Endothelial cell of umbilical vein (primary cell): ENCODE results near the gene STK17B. TPM values are rescaled to one million over a fixed set of nuclear protein-coding genes. Genes with fewer than 3 reads are reported as not detected.

Source experiments
- BruUV-seq: library from RNA; stranded (reverse); fragments of 400-500 nt; replicated peaks from 2 replicates; lab custom pipeline; 2021; lab: Mats Ljungman, UMichigan
- CTCF ChIA-PET: fragments of 300-600, 350-600 bp; sonication (Branson Sonifier 250); formaldehyde crosslinking; loops from one replicate; lab custom pipeline; 2021; ENCODE audit warnings: antibody characterized with exemption, inconsistent platforms; lab: Charles Lee
- POLR2A ChIA-PET: fragments of 300-600, 350-600 bp; sonication (Branson Sonifier 250); formaldehyde crosslinking; loops from one replicate; lab custom pipeline; 2021; ENCODE audit warnings: antibody characterized with exemption, inconsistent platforms; lab: Charles Lee
- DNase-seq: peaks from one replicate; pipeline ENCODE4 v3.0.0-alpha.2; 2011; ENCODE audit warnings: low read depth, low spot score
- FAIRE-seq: peaks from 2 replicates; lab custom pipeline; 2011; peaks lifted over from hg19 to GRCh38; lab: Jason Lieb, UNC
- H2AFZ ChIP-seq: 2 replicates; pipeline ENCODE4 v1.6.0; 2012; ENCODE audit warnings: low read depth, low read length, control low read depth, inconsistent platforms
- H3K27ac ChIP-seq: 2 replicates; pipeline ENCODE4 v1.5.1; 2011; ENCODE audit warnings: low read depth, mild to moderate bottlenecking, control low read depth, low read length, moderate library complexity; ENCODE audit not compliant: insufficient read depth
- H3K27me3 ChIP-seq, 2 experiments: 2 replicates each; pipeline versions ENCODE4 v1.6.0 to v1.6.1; 2011; ENCODE audit warnings: low read length in 2 of 2, mixed read lengths in 1 of 2; ENCODE audit not compliant: control insufficient read depth in 2 of 2, insufficient read depth in 2 of 2
- H3K36me3 ChIP-seq, 2 experiments: 2 replicates in 1 of 2; 3 replicates in 1 of 2; pipeline ENCODE4 v1.5.1; 2011; ENCODE audit warnings: low read length in 2 of 2, mild to moderate bottlenecking in 1 of 2, moderate library complexity in 1 of 2; ENCODE audit not compliant: control insufficient read depth in 2 of 2, insufficient read depth in 2 of 2; ENCODE audit errors: extremely low read depth in 1 of 2
- H3K4me1 ChIP-seq: 3 replicates; pipeline ENCODE4 v1.5.1; 2011; ENCODE audit warnings: mild to moderate bottlenecking, low read length; ENCODE audit not compliant: control insufficient read depth, insufficient read depth; ENCODE audit errors: extremely low read depth
- H3K4me2 ChIP-seq: 2 replicates; pipeline ENCODE4 v1.6.1; 2011; ENCODE audit warnings: low read length, control low read depth, mixed read lengths; ENCODE audit not compliant: insufficient read depth
- H3K4me3 ChIP-seq, 3 experiments: fragments of 200-600 bp in 1 of 3; sonication (generic), shearing (Covaris generic) in 1 of 3; replicated peaks in 1 of 3; 2 replicates each; pipeline ENCODE4 v1.5.1; 2011 to 2016; ENCODE audit warnings: control low read depth in 3 of 3, low read length in 3 of 3, mild to moderate bottlenecking in 2 of 3, inconsistent platforms in 1 of 3, low read depth in 1 of 3, moderate library complexity in 1 of 3; ENCODE audit not compliant: insufficient read depth in 1 of 3
- H3K79me2 ChIP-seq: 2 replicates; pipeline ENCODE4 v1.6.0; 2012; ENCODE audit warnings: low read length, inconsistent platforms; ENCODE audit not compliant: control insufficient read depth, insufficient read depth
- H3K9ac ChIP-seq: replicated peaks from 2 replicates; pipeline ENCODE3; 2011; ENCODE audit warnings: low read length, control low read depth; ENCODE audit not compliant: insufficient read depth; ENCODE audit errors: extremely low read depth
- H3K9me1 ChIP-seq: replicated peaks from 3 replicates; pipeline ENCODE4 v1.6.0; 2011; ENCODE audit warnings: mild to moderate bottlenecking, low read length; ENCODE audit not compliant: control insufficient read depth, insufficient read depth; ENCODE audit errors: extremely low read depth
- H3K9me3 ChIP-seq: replicated peaks from 2 replicates; pipeline ENCODE4 v1.5.1; 2012; ENCODE audit warnings: low read length, inconsistent platforms; ENCODE audit not compliant: control insufficient read depth, insufficient read depth
- H4K20me1 ChIP-seq: replicated peaks from 2 replicates; pipeline ENCODE3; 2011; ENCODE audit warnings: mild to moderate bottlenecking, low read length; ENCODE audit not compliant: control insufficient read depth, insufficient read depth; ENCODE audit errors: extremely low read depth
- CTCF ChIP-seq, 2 donors: IDR thresholded peaks; 1 replicate in 1 of 2; 2 replicates in 1 of 2; pipeline ENCODE4 v1.5.1; 2011; ENCODE audit warnings: low read length in 2 of 2, mild to moderate bottlenecking in 2 of 2, moderate library complexity in 2 of 2, control low read depth in 1 of 2, inconsistent platforms in 1 of 2, low read depth in 1 of 2; ENCODE audit not compliant: insufficient read depth in 1 of 2; ENCODE audit errors: extremely low read depth in 1 of 2
- EZH2 ChIP-seq: IDR thresholded peaks from 2 replicates; pipeline ENCODE4 v1.6.1; 2012; ENCODE audit warnings: borderline replicate concordance, low read depth, mild to moderate bottlenecking, moderate library complexity, low read length, inconsistent platforms; ENCODE audit not compliant: severe bottlenecking
- FOS ChIP-seq: IDR thresholded peaks from 2 replicates; pipeline ENCODE4 v1.6.1; 2011; ENCODE audit warnings: mild to moderate bottlenecking, low read length, moderate library complexity, borderline replicate concordance; ENCODE audit not compliant: insufficient read depth
- GATA2 ChIP-seq: IDR thresholded peaks from 2 replicates; pipeline ENCODE4 v1.7.0; 2011; ENCODE audit warnings: low read depth, mild to moderate bottlenecking, moderate library complexity, mixed read lengths, low read length; ENCODE audit not compliant: insufficient read length, insufficient read depth
- JUN ChIP-seq: IDR thresholded peaks from 2 replicates; pipeline ENCODE4 v1.6.1; 2011; ENCODE audit warnings: borderline replicate concordance, low read depth; ENCODE audit not compliant: insufficient read length, insufficient read depth
- MYC ChIP-seq: IDR thresholded peaks from one replicate; pipeline ENCODE4 v1.6.1; 2011; ENCODE audit warnings: mild to moderate bottlenecking, low read depth, low read length
- POLR2A ChIP-seq: IDR thresholded peaks from 2 replicates; pipeline ENCODE4 v1.6.1; 2012; ENCODE audit warnings: low read depth, mild to moderate bottlenecking, control low read depth, low read length
- POLR2AphosphoS5 ChIP-seq: IDR thresholded peaks from 2 replicates; pipeline ENCODE4 v1.6.1; 2012; ENCODE audit warnings: low read depth, mild to moderate bottlenecking, control low read depth, low read length, moderate library complexity; ENCODE audit not compliant: insufficient read depth
- dilution Hi-C: fragments of 300-500 bp; cut with MboI; formaldehyde crosslinking; loops from one replicate; pipeline ENCODE4 v1.15.0; 2019; ENCODE audit warnings: low sequenced_read_pairs; ENCODE audit not compliant: extremely low pct_ligation_motif_present
- intact Hi-C: fragments of 100-400 bp; cut with micrococcal nuclease; formaldehyde crosslinking; loops from one replicate; pipeline ENCODE4 v1.10.0; 2022
- polyA plus RNA-seq, 4 experiments: library from polyadenylated mRNA; depleted of rRNA in 3 of 4; stranded (reverse) in 3 of 4; unstranded in 1 of 4; fragments of >200 nt; gene quantifications; 2 replicates each; pipeline versions ENCODE4 v1.2.1 to v1.2.3, GENCODE V29; 2011 to 2012; ENCODE audit warnings: missing spikeins in 1 of 4
- total RNA-seq: library from RNA; stranded (reverse); gene quantifications from 2 replicates; pipeline ENCODE4 v1.2.3, GENCODE V29; 2021
- TF ChIP-seq, protein P1 (sequence below): IDR thresholded peaks from 2 replicates; pipeline ENCODE4 v1.6.1; 2011; ENCODE audit not compliant: insufficient read depth, insufficient read length

STK17B gene
- total and polyA plus RNA-seq, 2 donors (not counting 3 experiments of a cell fraction or from before 2014, with no cell fraction given), result 2.5 to 16.6 TPM

DNA sequence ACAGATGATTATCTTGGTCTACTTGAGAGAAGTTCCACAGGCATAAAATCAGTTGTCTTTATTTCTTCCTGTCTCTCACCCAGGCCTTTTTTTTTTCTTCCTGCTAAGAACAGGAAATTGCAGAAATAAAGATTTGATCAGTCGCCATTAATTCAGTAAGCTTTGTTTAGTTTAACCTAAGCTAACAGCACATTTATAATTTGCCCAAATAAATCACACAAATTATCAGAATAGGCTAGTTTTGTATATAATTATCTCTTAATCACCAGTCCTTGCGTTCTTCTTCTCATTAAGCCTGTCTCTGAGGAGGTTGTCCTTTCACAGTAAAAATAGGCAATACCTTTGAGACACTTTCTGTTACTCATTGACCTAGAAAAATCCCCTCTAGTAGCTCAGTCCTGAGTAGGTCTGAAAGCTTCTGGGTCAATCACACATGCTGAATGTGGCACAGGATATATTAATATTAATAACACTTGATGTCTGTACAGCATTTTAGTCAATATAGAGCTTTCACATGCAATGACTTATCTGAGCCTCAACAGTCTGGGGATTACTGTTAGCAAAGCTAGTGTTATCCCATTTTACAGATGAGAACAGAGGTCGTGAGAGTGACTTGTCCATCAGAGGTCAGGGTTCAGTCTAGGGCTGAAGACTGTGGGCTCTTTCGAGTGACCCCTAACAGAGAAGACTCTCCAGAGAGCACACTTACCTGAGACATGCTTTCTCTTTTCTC lies 11.2 kb upstream of the STK17B start:
- Histone ChIP-seq H3K27me3 (no peaks in the 10 kb centered on the region), H3K79me2 (no peaks in the 10 kb centered on the region), H3K4me2 (no peak overlapping the region), H3K9ac (no peak overlapping the region), H3K27ac (no peak overlapping the region), H3K36me3 (no peaks in the 10 kb centered on the region), H4K20me1 (no peaks in the 10 kb centered on the region), H2AFZ (no peak overlapping the region), H3K4me1 (no peaks in the 10 kb centered on the region), H3K9me1 (no peaks in the 10 kb centered on the region), H3K4me3 (no peak overlapping the region), H3K9me3 (no peaks in the 10 kb centered on the region)
- CTCF ChIA-PET, result interaction anchor here (0.7 to 1.5 kb wide), 2 partner anchors 24 to 96 kb away, joined by 3 to 5 read pairs; no protein-coding TSS in a partner anchor
- no TSS peak for BruUV-seq
- dilution Hi-C loops, result no loop called here
- DNase-seq, result no peak
- no peak for FAIRE-seq
- POLR2A ChIA-PET, result no interaction called here
- intact Hi-C loops, result no loop called here
- no peak for TF ChIP-seq POLR2A
- TF ChIP-seq FOS, result no peak
- no peak for TF ChIP-seq MYC
- no peak for TF ChIP-seq GATA2
- TF ChIP-seq, protein P1, sequence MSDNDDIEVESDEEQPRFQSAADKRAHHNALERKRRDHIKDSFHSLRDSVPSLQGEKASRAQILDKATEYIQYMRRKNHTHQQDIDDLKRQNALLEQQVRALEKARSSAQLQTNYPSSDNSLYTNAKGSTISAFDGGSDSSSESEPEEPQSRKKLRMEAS, result no peak
- TF ChIP-seq EZH2, result no peak
- no peak for TF ChIP-seq JUN
- TF ChIP-seq POLR2AphosphoS5, result no peak
- TF ChIP-seq CTCF (IDR thresholded peaks at IDR 0.05; ENCODE audit: extremely low read depth in 1 of 2, insufficient read depth in 1 of 2, low read depth in 1 of 2, low read length in 2 of 2), result no peak
